C1 segment of cervical spinal cord (tissue), 14 donors: ENCODE results near the gene BORCS6.

Source experiments
- DNase-seq, 14 donors: peaks; one replicate each; lab custom pipeline; 2025; lab: John Stamatoyannopoulos, UW

The BORCS6 gene

DNA sequence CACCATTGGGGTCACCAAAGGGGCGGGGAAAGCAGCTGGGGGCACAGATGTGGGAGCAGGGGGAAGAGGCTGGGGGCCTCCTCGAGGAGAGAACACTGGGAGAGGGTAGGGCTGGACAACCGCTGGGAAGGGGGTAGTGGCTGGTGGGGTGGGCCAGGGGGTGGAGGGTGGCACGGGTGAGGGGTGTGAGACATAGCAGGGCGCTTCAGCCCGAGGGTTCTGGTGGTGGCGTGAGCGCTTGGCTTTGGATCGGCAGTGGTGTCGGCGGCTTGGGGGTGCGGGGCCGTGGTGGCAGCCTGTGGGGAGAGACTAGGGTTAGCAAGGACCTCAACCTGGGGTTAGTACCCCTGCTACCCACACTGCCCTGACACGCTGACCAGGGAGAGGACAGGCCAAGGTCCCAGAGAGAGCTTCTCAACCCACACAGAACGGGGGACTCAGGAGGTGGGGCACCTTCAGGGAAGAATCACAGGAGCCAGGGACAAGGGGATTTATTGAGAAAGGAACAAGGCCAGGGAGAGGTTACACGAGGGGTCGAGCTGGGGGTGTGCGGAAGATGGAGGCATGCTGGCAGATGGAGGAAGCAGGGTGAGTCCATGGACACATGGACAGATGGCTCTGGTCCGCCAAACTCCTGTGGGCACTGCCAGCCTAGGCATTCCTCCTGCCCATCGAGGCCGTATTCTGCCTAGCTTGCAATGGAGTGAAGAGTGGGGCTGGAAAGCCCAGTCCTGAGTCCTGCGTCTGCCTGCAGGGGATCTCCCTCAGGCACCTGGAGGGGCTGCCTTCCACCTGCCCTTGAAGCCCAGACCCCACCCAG, 46.2 kb downstream of the BORCS6 start:
- DNase-seq = no peak

DNA sequence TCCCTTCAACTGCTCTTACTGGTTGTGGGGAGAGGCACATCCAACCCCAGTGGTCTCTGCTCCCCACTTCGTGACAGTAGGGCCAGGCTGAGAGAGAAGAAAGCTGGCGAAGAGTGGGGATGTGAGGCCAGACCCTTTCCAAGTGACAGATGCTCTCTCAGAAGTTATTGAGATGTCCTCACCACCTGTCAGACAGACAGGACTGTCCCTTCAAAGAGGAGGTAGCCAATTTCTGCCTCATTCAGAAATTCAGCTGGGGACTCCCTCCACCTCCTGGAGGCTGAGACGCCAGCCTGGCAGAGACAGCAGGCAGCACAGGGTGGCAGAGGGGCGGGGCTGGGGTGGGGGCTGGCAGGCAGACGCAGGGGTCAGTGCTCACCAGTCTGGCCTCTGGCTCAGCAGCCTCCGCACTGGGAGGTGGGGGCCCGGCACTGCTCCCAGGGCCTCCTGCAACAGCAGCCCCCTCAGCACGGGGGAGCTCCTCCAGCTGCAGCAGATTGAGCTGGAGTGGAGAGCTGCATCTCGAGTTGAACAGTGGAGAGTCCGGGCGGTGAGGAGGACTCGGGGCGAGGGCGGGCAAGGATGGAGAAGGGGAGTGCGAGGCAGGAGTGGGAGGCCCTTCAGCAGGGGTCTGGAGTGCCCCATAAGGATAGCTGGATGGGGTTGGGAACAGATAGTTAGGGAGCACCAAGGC, 46.9 kb downstream of the BORCS6 start:
- no peak for DNase-seq

DNA sequence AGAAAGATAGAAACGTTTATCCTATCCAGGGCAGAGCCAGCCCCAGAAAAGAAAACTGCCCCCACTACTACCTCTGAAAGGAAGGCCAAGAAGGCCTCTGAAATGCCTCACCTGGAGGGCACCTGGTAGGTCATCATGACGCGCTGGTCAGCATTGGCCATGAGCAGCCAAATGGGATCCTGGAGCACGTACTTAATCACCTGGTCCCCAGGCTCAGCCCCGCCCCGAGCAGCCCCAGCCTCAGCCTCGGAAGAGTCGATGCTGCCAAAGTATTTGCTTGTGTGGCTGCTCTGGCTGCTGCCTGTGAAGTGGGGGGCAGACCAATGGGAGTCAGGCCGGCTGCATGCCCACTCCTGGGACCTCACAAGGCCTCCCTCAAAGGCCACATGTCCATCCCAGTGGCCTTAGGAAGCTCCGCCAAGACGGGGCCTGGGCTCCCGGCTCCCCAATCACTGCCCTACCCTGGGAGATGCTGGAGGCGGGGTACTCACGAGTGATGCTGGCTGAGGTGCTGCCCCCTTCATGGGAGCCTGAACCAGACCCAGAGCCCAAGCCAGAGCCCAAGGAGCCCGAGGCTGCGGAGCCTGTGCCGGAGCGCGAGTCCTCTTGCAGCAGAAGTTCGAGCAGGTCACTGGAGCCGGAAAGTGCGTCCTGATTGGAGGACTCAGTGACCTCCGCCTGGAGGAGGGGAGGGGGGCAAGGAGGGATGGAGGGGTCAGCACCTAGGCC, 47.7 kb downstream of the BORCS6 start:
- no peak for DNase-seq

DNA sequence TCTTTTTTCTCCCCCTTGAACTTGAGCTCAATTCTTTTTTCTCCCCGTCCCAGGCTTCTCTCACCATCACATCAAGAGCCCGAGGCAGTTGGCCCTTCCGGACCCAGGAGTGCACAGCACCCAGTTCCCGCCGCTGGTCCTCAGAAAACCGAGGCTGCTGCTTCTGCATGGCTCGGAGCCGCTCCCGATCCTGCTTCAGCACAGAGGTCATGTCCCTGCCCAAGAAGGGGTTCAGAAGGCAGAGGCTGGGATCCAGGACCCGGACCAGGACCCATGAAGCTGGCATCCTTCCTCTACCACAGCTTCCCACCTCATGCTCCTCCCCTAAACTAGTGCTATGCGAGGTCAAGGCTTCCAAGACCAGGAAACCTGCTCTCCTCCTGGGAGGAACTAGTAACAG, 48.2 kb downstream of the BORCS6 start:
- no peak for DNase-seq

DNA sequence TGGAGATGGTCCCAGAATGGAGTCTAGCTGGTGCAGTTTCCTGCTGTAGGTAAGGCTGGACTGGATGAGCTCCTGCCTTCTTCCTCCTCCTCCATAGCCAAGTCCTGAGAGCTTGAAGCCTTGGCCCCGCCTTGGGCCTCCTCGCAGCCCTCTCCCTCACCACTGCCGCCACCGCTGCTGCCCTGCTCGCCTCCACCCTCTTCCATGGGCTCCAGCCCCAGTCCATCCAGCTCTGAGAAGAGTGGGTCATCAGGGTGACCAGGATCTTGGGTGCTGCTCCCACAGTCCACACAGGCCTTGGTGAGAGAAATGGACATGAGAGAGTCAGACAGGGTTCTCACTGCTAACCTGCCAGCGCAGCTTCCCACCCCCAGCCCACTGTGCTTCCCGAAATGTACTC, 48.9 kb downstream of the BORCS6 start:
- no peak for DNase-seq

DNA sequence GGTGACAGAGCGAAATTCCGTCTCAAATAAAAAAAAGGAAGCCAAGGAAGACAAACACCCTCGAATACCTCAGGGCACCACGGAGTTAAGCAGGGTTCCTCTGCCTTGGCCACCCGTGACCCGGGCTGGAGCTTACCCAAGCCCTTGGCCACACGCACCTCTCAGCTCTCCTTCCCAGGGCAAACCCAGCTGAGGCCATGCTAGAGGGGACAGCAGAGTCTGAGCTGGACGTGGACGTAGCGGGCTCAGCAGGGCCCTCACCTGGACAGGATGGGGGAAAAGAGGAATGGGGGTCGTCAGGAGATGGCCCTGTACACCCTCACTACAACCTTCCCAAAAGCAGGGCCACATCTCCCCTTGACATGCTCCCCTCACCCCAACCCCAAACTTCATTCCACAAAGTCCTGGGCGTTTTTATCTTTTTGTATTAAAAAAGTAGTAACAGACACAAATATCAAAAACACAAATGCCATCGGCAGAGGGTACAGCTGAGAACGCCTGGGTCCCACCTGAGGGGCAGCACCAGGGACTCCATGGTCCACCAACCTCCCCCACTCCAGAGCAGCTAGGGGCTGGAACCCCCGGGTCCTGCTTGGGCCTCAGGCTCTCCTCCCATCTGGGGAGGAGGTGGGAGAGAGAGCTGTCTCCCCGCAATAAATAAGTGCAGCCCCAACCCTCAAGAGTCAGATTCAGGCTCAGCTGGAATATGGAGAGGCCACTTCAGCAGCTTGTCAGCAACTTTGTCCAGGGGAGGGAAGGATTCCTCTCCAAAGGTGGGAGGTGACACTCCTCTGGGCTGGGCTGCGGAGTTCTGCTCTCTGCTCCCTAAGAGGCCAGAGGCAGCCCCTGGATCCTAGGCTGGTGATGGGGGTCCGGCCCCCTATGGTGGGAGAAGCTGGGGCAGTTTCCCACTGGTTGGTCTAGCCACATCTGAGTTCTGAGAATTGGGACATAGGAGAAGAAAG, 49.6 kb downstream of the BORCS6 start:
- DNase-seq = no peak

DNA sequence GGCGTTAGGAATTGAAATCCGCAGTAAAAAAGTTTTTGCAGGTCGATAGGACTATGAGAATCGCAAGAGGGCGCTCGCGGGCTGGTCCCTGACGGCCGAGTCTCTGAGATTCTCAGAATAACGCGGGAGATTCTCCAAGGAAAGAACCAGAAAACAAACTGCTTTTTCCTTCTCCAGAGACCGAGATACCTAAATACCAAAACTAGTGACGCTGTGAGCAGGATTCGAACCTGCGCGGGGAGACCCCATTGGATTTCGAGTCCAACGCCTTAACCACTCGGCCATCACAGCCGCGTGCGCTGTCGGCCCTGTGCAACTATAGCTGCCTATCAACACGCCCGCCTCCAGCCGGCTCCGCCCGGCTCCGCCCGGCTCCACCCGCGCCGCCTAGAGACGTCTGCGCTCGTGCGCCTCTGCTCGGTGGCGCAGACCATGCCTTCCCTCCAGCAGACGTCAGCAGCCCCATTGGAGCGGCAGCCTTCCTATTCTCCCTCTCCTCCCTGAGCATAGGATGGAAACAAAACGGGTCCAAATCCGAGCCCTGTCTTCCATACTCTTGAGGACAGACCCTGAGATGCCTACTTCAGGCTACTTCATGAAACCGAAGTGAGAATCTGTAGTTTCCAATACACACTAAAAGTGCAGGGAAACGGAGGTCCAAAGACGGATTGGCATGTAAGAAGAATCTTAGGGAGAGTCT, 51.2 kb downstream of the BORCS6 start:
- peak; percentile 39 to 96 (median 90) for DNase-seq

DNA sequence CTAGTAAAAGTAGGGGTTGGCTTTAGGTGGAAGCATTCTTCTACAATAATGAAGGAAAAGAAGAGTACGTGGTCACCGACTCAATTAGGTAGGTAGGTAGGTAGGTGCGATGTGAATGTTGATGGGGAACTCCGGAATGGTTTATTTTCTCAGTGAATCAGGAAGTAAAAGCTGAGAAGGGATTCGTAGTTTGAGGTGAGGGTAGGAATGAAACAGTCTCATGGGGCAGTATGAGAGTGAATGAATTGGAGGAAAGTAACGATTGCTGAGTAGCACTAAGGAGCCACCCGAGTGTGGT, 51.7 kb downstream of the BORCS6 start:
- no peak for DNase-seq
